Brain microvascular endothelial cell (primary cell): Measurements from ENCODE around the gene FGD1.
A peak's percentile ranks its signal among the peaks of the same experiment; 100 is the strongest.
"Not testable (repeated sequence)": the region's sequence is repeated elsewhere in the genome, so short reads cannot be mapped to it uniquely, and the experiment has no call there.

Experiments
- DNase-seq: peaks from one replicate; pipeline ENCODE4 v3.0.0-alpha.2; 2020
- H3K27ac ChIP-seq: fragments of 250-450 bp; sonication (Bioruptor Pico); 2 replicates; pipeline ENCODE4 v1.5.1; 2020; ENCODE audit warnings: mild to moderate bottlenecking, moderate library complexity
- H3K27me3 ChIP-seq: fragments of 250-450 bp; sonication (Bioruptor Pico); replicated peaks from 2 replicates; pipeline ENCODE4 v1.5.1; 2020; ENCODE audit warnings: mild to moderate bottlenecking
- H3K36me3 ChIP-seq: fragments of 250-450 bp; sonication (Bioruptor Pico); replicated peaks from 2 replicates; pipeline ENCODE4 v1.5.1; 2020; ENCODE audit warnings: mild to moderate bottlenecking
- H3K4me3 ChIP-seq: 2 replicates; pipeline ENCODE4 v1.5.1; 2011; ENCODE audit warnings: low read depth, mild to moderate bottlenecking, control low read depth, low read length, moderate library complexity
- in situ Hi-C: cut with HindIII; loops from 2 replicates; pipeline ENCODE4 v1.10.0; 2017; ENCODE audit warnings: low sequenced_read_pairs, low pct_ligation_motif_present
- TF ChIP-seq, protein P1 (sequence below): IDR thresholded peaks from 2 replicates; pipeline ENCODE4 v1.5.1; 2011; ENCODE audit warnings: low read depth, mild to moderate bottlenecking, moderate library complexity, low read length, control low read depth, inconsistent platforms; ENCODE audit errors: missing control alignments

The FGD1 gene

DNA sequence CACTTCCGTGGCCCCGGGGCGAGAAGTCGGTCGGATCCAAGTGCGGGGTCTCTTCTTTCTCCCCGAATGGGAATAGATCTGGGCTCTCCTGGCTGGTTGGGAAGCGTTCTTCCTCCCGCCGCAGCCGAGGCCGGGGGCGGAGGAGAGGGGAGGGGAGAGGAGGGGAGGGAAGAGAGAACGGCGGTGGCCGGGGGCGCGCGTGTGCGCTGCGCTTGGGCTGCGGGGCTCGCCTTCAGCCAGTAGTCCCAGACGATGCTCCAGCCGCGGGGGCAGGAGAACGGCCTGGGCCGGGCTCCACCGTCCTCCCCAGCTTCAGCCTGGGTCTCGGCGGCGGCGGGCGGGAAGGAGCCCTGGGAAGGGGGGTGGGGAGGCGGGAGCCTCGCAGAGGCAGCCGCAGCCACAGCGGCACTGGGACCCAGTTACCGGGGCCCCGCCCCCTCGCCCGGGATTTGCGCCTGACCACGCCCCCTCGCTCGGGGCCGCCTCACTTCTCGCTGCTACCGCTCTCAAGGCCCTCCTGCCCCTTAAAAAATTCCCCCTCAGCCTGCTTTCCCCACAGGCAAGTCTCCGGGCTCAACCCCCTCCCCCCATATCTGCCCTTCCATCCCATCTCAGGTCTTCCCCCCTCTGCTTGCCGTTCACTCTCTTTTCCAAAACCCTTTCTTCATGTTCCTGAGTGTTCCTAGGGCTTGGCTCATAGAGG, at the start of gene FGD1:
TSS of gene FGD1 (minus strand) at position 421 of the 703 bp plus-strand sequence. CDS start 802 bp downstream, outside the sequence.
- peak; percentile 7 for DNase-seq

DNA sequence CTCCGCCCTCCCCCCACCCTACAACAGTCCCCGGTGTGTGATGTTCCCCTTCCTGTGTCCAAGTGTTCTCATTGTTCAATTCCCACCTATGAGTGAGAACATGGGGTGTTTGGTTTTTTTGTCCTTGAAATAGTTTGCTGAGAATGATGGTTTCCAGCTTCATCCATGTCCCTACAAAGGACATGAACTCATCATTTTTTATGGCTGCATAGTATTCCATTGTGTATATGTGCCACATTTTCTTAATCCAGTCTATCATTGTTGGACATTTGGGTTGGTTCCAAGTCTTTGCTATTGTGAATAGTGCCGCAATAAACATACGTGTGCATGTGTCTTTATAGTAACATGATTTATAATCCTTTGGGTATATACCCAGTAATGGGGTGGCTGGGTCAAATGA, 46.2 kb upstream of the FGD1 start:
- H3K27me3 ChIP-seq, H3K4me3 ChIP-seq, in situ Hi-C loops, DNase-seq, H3K27ac ChIP-seq: not testable (repeated sequence)
- H3K36me3 ChIP-seq: peaks cover 25% of the 10 kb centered on the region

More for the DNA sequence above, at the start of gene FGD1:
- Histone ChIP-seq H3K4me3 (peak within 1 kb of the TSS; percentile 66), H3K36me3 (no peaks in the 10 kb centered on the region), H3K27ac (no peak within 1 kb of the TSS), H3K27me3 (no peaks in the 10 kb centered on the region)
- TF ChIP-seq, protein P1, sequence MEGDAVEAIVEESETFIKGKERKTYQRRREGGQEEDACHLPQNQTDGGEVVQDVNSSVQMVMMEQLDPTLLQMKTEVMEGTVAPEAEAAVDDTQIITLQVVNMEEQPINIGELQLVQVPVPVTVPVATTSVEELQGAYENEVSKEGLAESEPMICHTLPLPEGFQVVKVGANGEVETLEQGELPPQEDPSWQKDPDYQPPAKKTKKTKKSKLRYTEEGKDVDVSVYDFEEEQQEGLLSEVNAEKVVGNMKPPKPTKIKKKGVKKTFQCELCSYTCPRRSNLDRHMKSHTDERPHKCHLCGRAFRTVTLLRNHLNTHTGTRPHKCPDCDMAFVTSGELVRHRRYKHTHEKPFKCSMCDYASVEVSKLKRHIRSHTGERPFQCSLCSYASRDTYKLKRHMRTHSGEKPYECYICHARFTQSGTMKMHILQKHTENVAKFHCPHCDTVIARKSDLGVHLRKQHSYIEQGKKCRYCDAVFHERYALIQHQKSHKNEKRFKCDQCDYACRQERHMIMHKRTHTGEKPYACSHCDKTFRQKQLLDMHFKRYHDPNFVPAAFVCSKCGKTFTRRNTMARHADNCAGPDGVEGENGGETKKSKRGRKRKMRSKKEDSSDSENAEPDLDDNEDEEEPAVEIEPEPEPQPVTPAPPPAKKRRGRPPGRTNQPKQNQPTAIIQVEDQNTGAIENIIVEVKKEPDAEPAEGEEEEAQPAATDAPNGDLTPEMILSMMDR: no peak
- in situ Hi-C loops: no loop called here

DNA sequence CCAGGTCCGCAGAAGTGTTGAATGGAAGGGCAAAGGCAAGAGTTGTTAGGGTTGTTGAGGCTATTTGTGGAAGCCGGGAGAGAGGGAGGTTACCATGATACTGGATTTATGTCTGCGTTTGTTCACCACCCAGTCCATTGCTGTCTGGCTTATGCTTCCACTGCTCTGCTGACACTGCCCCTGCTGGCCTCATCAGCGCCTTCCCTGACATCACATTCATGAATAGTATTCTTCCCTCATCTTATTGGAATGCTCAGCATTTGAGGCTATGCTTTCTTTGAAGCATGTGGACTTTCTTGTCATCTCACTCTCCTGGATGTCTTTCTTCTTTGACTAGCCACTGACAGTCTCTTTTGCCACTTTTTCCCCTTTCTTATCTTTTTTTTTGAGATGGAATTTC, 44.3 kb upstream of the FGD1 start:
- H3K27me3 ChIP-seq: no peaks in the 10 kb centered on the region
- in situ Hi-C loops: no loop called here
- H3K27ac ChIP-seq: peak overlapping the region; percentile 52
- peaks cover 25% of the 10 kb centered on the region for H3K36me3 ChIP-seq
- H3K4me3 ChIP-seq: no peak overlapping the region
- TF ChIP-seq, protein P1: peak; percentile 44
- DNase-seq: peak; percentile 64

DNA sequence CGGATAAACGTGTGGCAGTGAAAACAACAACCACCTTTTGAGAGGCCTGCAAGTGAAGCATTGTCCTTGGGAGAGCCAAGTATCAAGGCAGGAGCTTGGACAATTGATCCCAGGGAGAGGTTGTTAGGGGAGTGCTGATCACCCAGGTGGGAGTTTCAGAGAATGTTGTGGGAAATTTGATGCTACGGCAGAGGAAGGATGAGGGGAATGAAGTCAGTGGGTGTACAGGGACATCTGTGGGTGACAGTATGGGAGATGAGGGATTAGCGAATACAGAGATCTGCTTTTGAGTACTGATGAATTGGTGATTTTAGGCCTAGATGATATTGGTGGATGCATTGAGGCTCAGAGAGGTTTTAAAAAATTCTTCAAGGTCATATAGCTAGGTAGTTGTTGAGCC, 38.2 kb upstream of the FGD1 start:
- no peaks in the 10 kb centered on the region for H3K27me3 ChIP-seq
- H3K36me3 ChIP-seq: no peaks in the 10 kb centered on the region
- DNase-seq: no peak
- TF ChIP-seq, protein P1: no peak
- in situ Hi-C loops: no loop called here
- H3K27ac ChIP-seq: no peak overlapping the region
- H3K4me3 ChIP-seq: no peak overlapping the region

DNA sequence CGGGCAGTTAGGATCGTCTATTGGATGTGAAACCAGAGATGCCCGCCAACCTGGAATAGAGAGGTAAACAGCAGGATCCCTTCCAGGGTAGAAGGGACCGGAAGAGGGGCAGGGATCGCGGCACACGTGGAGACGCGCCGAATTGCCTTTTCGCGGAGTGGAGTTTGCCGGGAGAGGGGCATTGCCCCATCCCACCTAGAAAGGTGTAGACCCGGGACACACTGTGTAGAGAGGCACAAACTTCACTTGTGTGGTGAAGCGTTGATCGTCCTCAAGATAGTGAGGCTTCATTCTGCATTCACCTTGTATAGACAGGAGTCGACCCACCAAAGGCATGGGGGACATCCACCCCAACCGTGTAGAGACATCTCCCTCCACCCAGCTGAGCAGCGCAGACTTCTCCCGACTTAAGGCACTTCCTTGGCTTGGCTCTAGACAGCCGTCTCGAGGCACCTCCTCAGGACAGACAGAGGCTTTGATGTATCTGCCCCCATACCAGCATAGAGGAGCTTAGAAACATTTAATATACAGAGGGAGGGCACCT, 34.4 kb upstream of the FGD1 start:
- no peak for DNase-seq
- TF ChIP-seq, protein P1: no peak
- in situ Hi-C loops: no loop called here
- Histone ChIP-seq H3K36me3 (no peaks in the 10 kb centered on the region), H3K4me3 (peak overlapping the region; percentile 83), H3K27ac (peak overlapping the region; percentile 71), H3K27me3 (no peaks in the 10 kb centered on the region)

DNA sequence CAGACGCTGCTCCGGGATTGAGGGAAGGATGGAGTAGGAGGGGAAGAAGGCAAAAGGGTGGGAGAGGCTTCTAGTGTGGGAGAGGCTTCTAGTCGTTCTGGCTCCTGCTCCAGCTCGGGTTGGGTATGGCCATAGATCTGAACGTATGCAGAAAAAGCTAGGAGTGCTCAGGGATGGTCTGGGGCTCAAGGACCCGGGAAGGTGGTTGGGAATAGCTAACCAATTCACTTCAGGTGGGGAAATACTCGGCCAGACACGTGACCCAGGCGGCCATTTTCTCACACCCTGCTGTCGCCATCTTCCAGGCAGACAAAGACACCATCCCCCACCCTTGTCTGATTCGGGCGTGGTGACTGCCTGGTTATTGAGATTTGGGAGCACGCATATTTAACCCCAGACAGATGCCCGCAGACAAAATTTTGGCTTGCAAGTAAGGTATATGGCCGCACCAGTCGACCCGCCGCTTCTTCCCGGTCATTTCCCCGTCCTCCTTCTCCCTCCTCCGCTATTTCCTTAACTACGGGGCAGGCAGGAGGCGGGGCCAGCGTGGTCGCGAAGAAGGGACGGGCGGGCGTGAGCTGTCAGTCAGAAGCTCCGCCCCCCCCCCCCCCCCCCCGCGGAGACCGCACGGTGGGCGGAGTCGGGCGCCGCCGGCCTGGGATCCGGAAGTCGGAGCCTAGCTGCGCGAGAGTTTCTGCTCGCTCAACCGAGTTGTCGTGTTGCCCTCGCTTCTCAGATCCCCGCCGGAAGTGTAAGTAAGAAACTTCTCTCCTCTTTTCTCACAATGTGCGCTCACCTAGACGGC, 33.7 kb upstream of the FGD1 start, which contains the start of gene GNL3L:
TSS of gene GNL3L (plus strand) at position 668 of the 805 bp plus-strand sequence. CDS start 2,348 bp downstream, outside the sequence.
- Histone ChIP-seq H3K36me3 (no peaks in the 10 kb centered on the region), H3K4me3 (peak within 1 kb of the TSS; percentile 83), H3K27me3 (no peaks in the 10 kb centered on the region), H3K27ac (peak within 1 kb of the TSS; percentile 81)
- peak; percentile 70 for DNase-seq
- in situ Hi-C loops: no loop called here
- TF ChIP-seq, protein P1: no peak
